Upper lobe of left lung (tissue), 6 donors: Measurements from ENCODE around the gene MOB2. TPM values are rescaled to one million over a fixed set of nuclear protein-coding genes. Genes with fewer than 3 reads are reported as not detected.

Source experiments
- ATAC-seq, 2 donors: fragments of 200-7000 bp; cut with Tn5 transposase; one replicate each; pipeline ENCODE4 v1.9.1; 2022; ENCODE audit warnings: mild to moderate bottlenecking in 2 of 2, moderate library complexity in 2 of 2; ENCODE audit not compliant: low FRiP score in 2 of 2
- DNase-seq, 2 donors: peaks; one replicate each; pipeline ENCODE4 v3.0.0-alpha.2; 2019 to 2020
- H3K27ac ChIP-seq, 4 donors: fragments of 200-600 bp; sonication (generic); one replicate each; pipeline ENCODE4 v1.5.1; 2016 to 2019
- H3K27me3 ChIP-seq, 4 donors: fragments of 200-600 bp; sonication (generic); one replicate each; pipeline ENCODE4 v1.5.1; 2017 to 2019
- H3K36me3 ChIP-seq, 4 donors: fragments of 200-600 bp; sonication (generic); one replicate each; pipeline ENCODE4 v1.5.1; 2016 to 2019
- H3K4me1 ChIP-seq, 4 donors: fragments of 200-600 bp; sonication (generic); one replicate each; pipeline ENCODE4 v1.5.1; 2018 to 2019
- H3K4me3 ChIP-seq, 4 donors: fragments of 200-600 bp; sonication (generic); one replicate each; pipeline ENCODE4 v1.5.1; 2017 to 2019; ENCODE audit warnings: mild to moderate bottlenecking in 2 of 4, moderate library complexity in 1 of 4
- H3K9me3 ChIP-seq, 4 donors: fragments of 200-600 bp; sonication (generic); one replicate each; pipeline ENCODE4 v1.5.1; 2018 to 2019
- CTCF ChIP-seq, 6 experiments: fragments of 450-650 bp in 4 of 6; fragments of 200-600 bp in 2 of 6; sonication (generic) in 2 of 6; IDR thresholded peaks; one replicate each; pipeline ENCODE4 v1.5.1; 2016 to 2019; ENCODE audit warnings: antibody characterized with exemption in 6 of 6
- EP300 ChIP-seq, 4 donors: sonication (generic); formaldehyde crosslinking; IDR thresholded peaks; one replicate each; pipeline ENCODE4 v1.5.1; 2017; ENCODE audit warnings: antibody characterized with exemption in 4 of 4, control low read depth in 2 of 4
- POLR2A ChIP-seq, 4 donors: fragments of 450-650 bp; IDR thresholded peaks; one replicate each; pipeline ENCODE4 v1.5.1; 2016 to 2017; ENCODE audit warnings: antibody characterized with exemption in 4 of 4, mild to moderate bottlenecking in 2 of 4
- POLR2AphosphoS5 ChIP-seq, 2 donors: sonication (generic); formaldehyde crosslinking; IDR thresholded peaks; one replicate each; pipeline ENCODE4 v1.5.1; 2017; ENCODE audit warnings: antibody characterized with exemption in 2 of 2
- WGBS, 2 donors: methylation state at CpG; one replicate each; pipeline ENCODE4 v1.1.5; 2017 to 2018; 5-methylcytosine and 5-hydroxymethylcytosine counted together
- total RNA-seq, 6 donors: library from RNA; depleted of rRNA in 4 of 6; stranded (reverse); fragments of >200 nt in 4 of 6; gene quantifications; one replicate each; pipeline versions ENCODE4 v1.1.0 to v1.2.1, GENCODE V29; 2016 to 2021
- donor health status: DM: no; HTN: no; CAD: no; lungs with moderate emphysema.
- donor health status: DM: no; HTN: yes; CAD: no; lungs with severe emphysema.

Gene MOB2
- total RNA-seq, 6 donors from 2014 or later = 34.7 to 72.3 (median 49.5) TPM

DNA sequence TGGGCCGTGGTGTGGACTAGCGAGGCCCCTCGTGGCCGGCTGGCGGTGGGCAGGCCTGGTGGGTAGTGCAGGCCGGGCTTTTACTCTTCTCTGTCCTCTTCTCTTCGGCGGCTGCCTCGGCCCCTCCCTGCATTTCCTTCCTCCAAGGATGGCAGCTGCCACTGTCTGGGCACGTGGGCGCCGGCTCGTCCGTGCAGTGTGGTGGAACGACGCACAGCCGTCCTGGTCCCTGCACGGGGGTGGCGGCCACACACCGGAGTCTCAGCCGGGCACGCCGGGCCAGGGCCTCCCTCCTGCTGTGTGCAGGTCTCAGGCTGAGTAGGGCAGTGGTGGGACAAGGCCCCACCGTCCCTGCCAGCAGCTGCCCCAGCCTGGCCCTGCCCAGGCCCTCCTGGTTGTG, 37.7 kb downstream of the MOB2 start:
- Histone ChIP-seq H3K4me1 (peaks cover 0 to 4% (median 1%) of the 10 kb centered on the region in 4 donors), H3K27ac (no peak overlapping the region), H3K36me3 (no peaks in the 10 kb centered on the region), H3K9me3 (no peaks in the 10 kb centered on the region), H3K27me3 (peaks cover 0 to 12% (median 1%) of the 10 kb centered on the region in 4 donors), H3K4me3 (no peak overlapping the region)
- ATAC-seq (no peak), DNase-seq (no peak)
- 56 to 69% methylated on average over 10 to 16 of the region's 24 CpGs for WGBS, 2 donors
- no peak for TF ChIP-seq CTCF (IDR thresholded peaks at IDR 0.05)
- TF ChIP-seq EP300 (IDR thresholded peaks at IDR 0.05) = no peak
- no peak for TF ChIP-seq POLR2A (IDR thresholded peaks at IDR 0.05)
- no peak for TF ChIP-seq POLR2AphosphoS5 (IDR thresholded peaks at IDR 0.05)

- Histone ChIP-seq H3K4me1 (peaks cover 0 to 1% (median under 1%) of the 10 kb centered on the region in 4 donors), H3K27me3 (peaks cover 0 to 12% (median 1%) of the 10 kb centered on the region in 4 donors), H3K9me3 (no peaks in the 10 kb centered on the region), H3K36me3 (no peaks in the 10 kb centered on the region), H3K4me3 (no peak overlapping the region), H3K27ac (no peak overlapping the region)
- no peak for TF ChIP-seq POLR2AphosphoS5 (IDR thresholded peaks at IDR 0.05)
- no peak for TF ChIP-seq POLR2A (IDR thresholded peaks at IDR 0.05)
- no peak for TF ChIP-seq EP300 (IDR thresholded peaks at IDR 0.05)
- TF ChIP-seq CTCF (IDR thresholded peaks at IDR 0.05) = no peak
- WGBS, 2 donors = 72 to 85% methylated on average over 10 to 32 of the region's 49 CpGs
- ATAC-seq = no peak
- DNase-seq = no peak
Observed at GRCh38 chr11:1447845-1448825, 38.4 kb downstream of the MOB2 start.

- WGBS, 2 donors = 79% methylated on average over 8 of the region's 9 CpGs; no CpG with 5 or more reads in 1 of the 2 donors
- TF ChIP-seq CTCF (IDR thresholded peaks at IDR 0.05) (no peak), POLR2A (IDR thresholded peaks at IDR 0.05) (no peak), POLR2AphosphoS5 (IDR thresholded peaks at IDR 0.05) (no peak), EP300 (IDR thresholded peaks at IDR 0.05) (no peak)
- no peaks in the 10 kb centered on the region for H3K4me1 ChIP-seq
- H3K27ac ChIP-seq = no peak overlapping the region
- no peak for DNase-seq
- peaks cover 0 to 12% (median 1%) of the 10 kb centered on the region in 4 donors for H3K27me3 ChIP-seq
- ATAC-seq = no peak
- no peaks in the 10 kb centered on the region for H3K36me3 ChIP-seq
- no peak overlapping the region for H3K4me3 ChIP-seq
- no peaks in the 10 kb centered on the region for H3K9me3 ChIP-seq
Observed at GRCh38 chr11:1446623-1447022, 40.0 kb downstream of the MOB2 start.

DNA sequence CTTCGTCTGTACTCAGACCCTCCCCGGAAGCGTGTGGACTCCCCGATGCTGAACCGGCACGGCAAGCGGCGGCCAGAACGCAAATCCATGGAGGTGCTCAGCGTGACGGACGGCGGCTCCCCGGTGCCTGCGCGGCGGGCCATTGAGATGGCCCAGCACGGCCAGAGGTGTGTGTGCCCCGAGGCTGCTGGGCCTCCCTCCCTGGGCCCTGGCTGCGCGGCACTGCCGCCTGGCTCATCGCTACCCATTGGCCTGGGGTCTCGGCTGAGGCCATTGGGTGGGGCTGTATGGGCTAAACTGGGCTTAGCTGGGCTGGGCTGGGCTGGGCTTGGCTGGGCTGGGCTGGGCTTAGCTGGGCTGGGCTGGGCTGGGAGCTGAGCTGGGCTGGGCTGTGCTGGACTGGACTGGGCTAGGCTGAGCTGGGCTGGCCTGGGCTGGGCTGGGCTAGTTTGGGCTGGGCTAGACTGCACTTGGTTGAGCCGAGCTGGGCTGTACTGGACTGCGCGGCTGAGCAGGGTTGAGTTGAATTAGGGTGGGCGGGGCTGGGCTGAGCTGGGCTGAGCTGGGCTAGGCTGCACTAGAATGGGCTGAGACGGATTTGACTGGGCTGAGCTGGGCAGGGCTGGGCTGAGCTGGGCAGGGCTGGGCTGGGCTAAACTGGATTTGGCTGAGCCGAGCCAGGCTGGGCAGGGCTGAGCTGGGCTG, 40.7 kb downstream of the MOB2 start:
- no peak overlapping the region for H3K4me3 ChIP-seq
- 76 to 88% methylated on average over 4 to 26 of the region's 30 CpGs for WGBS, 2 donors
- no peaks in the 10 kb centered on the region for H3K9me3 ChIP-seq
- H3K4me1 ChIP-seq = no peaks in the 10 kb centered on the region
- peaks cover 0 to 12% (median 1%) of the 10 kb centered on the region in 4 donors for H3K27me3 ChIP-seq
- H3K27ac ChIP-seq = no peak overlapping the region
- DNase-seq (no peak), ATAC-seq (no peak)
- H3K36me3 ChIP-seq = no peaks in the 10 kb centered on the region
- TF ChIP-seq EP300 (IDR thresholded peaks at IDR 0.05) (no peak), POLR2AphosphoS5 (IDR thresholded peaks at IDR 0.05) (no peak), CTCF (IDR thresholded peaks at IDR 0.05) (no peak), POLR2A (IDR thresholded peaks at IDR 0.05) (no peak)
